ENCODE results near the gene ZDBF2. TPM values are rescaled to one million over a fixed set of nuclear protein-coding genes. Genes with fewer than 3 reads are reported as not detected.

Gene ZDBF2
- total RNA-seq, 1 donor from 2014 or later = 6.4 TPM

DNA sequence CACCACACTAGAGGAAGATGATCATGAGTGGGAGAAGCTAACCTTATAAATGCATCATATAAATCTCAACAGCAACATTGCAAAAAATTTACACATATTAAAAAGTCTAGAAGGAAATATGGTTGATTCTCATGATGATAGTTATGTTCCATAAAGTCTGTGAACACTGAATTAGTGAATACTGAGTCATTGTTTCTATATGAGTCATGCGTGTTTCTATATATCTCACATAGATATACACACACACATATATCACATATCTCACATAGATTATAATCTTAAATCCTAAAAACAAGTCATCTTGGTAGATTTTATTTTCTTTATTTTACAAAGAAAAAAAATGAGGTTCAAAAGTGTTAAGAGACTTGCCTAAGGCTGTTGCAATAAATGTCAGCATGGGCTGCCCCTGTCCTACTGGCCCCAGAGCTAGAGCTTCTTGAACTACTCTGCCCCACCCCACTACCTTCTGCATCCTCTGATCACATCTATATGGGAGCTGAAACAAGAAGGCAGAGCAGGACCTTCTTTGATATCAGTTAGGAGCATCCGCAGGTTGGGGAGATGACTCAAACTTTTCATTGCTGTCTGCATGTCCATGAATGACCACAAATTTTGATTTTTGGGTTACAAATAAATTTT lies 87.1 kb downstream of the ZDBF2 start:
- TF ChIP-seq, protein P1, sequence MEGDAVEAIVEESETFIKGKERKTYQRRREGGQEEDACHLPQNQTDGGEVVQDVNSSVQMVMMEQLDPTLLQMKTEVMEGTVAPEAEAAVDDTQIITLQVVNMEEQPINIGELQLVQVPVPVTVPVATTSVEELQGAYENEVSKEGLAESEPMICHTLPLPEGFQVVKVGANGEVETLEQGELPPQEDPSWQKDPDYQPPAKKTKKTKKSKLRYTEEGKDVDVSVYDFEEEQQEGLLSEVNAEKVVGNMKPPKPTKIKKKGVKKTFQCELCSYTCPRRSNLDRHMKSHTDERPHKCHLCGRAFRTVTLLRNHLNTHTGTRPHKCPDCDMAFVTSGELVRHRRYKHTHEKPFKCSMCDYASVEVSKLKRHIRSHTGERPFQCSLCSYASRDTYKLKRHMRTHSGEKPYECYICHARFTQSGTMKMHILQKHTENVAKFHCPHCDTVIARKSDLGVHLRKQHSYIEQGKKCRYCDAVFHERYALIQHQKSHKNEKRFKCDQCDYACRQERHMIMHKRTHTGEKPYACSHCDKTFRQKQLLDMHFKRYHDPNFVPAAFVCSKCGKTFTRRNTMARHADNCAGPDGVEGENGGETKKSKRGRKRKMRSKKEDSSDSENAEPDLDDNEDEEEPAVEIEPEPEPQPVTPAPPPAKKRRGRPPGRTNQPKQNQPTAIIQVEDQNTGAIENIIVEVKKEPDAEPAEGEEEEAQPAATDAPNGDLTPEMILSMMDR (conservative IDR thresholded peaks at IDR 0.05; ENCODE audit: low read depth, low read length) = no peak
- H3K4me3 ChIP-seq (ENCODE audit: low read depth, low read length) = no peak overlapping the region
- DNase-seq (ENCODE audit: low read depth) = no peak

Other genes starting within 250 kb of the ZDBF2 start
- gene INO80D, start 188.5 kb upstream of the ZDBF2 start, total RNA-seq = 4.0 and 5.0 TPM in 2 replicates
- 116 and 133 TPM in 2 replicates for gene NDUFS1, start 115.2 kb upstream of the ZDBF2 start, total RNA-seq
- gene EEF1B2, start 114.8 kb upstream of the ZDBF2 start, total RNA-seq = 626 and 728 TPM in 2 replicates
- gene ADAM23, start 168.9 kb downstream of the ZDBF2 start, total RNA-seq = 0.92 and 1.7 TPM in 2 replicates